ENCODE results near the gene INO80E.
"Not testable (repeated sequence)": the region's sequence is repeated elsewhere in the genome, so short reads cannot be mapped to it uniquely, and the experiment has no call there.

The INO80E gene

DNA sequence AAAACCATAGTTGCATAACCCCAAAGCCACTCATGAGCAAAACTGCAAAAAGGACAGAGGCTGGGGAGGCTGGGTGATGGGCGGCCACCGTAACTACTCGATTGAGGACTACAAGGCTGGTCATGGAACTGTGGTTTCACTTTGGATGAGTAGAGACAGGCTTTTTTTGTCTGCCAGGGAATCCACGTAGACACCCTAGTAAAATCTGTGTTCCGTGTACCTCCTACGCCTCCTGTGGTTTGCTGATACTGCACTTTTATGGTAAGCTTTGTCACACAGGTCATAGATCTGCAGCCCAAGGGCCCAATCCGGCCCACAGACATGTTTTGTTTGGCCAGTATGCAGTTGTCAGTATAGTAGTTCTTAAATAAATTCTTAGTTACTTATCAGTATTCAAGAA lies 37.2 kb downstream of the INO80E start:
- no peak for DNase-seq

DNA sequence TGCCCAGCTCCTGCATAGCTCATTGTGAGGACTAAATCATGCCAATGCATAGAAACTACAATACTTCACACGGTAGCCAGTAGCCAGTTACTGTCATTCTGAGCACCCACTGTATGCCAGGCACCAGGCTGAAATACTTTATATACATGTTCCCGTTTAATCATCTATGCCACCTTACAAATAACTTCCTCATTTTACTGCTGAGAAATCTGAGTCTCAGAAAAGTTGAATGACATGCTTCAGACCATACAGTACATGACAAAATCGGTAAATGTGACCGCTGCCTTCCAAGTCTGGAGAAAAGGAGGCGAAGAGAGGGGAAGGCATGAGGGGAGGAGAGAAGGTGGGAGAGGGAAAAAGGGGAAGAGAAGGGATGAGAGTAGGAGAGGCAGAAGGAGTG lies 44.2 kb downstream of the INO80E start:
- DNase-seq: no peak

DNA sequence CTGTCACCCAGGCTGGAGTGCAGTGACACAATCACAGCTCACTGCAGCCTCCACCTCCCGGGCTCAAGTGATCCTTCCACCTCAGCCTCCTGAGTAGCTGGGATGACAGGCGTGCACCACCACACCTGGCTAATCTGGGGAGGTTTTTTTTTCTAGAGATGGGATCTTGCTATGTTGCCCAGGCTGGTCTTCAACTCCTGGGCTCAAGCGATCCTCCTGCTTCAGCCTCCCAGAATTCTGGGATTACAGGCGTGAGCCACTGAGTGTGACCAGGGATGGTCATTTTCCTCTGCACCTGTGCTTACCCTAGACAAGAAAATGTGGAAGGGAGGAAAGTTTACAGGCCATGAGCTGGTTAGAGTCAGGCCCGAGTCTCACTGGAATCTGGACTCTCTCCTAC lies 44.6 kb downstream of the INO80E start:
- DNase-seq: not testable (repeated sequence)

DNA sequence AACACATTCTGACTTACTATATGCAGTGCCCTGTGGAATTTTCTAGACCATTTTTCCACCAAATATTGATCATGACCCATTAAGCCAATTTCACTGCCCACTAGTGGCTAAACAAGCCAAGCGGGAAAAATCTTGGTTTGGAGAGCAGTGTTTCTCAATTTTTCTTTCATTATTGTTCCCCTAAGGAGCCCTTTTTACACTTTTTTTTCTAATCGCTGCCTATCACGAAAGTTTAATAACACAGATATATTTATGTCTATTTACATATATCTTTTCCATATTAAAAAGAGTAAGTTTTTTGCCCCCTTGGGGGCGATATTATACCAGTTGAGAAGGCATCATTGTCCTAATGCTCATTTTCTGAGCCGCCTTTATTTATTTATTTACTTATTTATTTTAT lies 45.8 kb downstream of the INO80E start:
- DNase-seq: no peak

DNA sequence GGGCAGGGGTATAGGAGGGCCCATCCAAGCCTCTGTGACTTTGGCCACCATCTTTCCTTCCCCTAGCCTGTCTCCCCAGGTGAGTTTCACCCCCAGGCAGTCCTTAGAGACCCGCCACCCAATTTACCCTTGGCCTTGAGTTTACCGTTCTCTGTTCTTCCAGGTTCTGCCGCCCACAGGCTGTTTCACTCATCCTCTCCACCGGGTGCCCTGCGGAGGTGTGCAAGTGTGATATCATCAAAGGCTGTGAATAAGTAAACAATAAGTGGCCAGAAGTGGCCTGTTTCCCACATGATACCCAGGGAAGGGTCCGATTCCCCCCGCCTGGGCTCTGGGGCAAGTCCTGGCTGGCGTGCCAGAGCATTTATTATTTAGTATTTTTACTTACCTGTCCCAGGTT lies 50.1 kb downstream of the INO80E start:
- DNase-seq: no peak

DNA sequence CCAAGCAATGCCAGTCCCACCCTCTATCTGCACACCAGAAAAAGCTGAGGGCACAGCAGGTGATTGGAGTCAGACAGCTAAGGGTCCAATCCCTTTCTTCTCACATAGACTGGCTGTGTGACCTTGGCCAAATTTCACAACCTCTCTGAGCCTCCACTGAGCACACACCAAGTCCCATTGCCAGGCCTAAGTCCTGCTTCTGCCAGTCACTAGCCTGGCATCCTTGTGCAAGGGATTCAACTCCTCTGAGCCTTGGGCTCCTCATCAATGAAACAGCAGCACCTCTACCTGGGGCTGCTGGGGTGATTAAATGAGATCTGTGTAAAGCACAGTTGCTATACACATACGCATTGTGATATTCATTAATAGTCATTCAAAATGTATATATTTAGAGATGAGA lies 50.5 kb downstream of the INO80E start:
- DNase-seq: no peak

DNA sequence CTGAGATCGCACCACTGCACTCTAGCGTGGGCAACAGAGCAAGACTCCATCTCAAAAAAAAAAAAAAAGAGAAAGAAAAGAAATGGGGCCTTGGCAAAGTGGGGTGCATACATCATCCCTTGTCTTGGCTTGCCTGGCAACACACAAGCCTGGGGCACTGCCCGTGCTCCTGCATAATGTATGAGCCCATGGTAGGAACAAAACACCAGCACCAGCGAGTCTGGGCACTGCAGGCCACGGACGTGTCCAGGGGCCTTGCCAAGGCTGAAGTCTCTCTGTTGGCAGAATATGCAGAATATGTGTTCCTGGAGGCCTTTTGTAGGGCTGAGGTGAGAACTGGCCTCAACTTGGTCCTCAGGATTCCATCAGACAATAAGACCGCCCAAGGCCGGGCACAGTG lies 53.8 kb downstream of the INO80E start:
- DNase-seq: no peak

DNA sequence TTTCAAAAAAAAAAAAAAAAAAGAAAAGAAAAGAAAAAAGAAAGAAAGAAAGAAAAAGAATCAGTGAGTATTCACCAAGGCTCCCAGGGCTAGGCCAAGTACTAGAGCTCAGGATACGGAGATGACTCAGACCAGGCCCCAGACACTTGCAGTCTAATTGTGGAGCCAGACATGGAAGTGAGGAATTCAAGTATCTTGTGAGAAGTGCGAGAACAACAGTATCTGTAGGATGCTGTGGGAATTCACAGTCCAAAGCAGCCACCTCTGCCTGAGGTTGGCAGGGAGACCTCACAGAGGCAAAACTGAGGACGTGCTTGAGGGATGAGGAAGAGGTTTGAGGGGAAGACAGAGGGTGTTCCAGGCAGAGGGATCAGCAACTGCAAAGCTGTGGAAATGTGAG lies 55.5 kb downstream of the INO80E start:
- DNase-seq: no peak

DNA sequence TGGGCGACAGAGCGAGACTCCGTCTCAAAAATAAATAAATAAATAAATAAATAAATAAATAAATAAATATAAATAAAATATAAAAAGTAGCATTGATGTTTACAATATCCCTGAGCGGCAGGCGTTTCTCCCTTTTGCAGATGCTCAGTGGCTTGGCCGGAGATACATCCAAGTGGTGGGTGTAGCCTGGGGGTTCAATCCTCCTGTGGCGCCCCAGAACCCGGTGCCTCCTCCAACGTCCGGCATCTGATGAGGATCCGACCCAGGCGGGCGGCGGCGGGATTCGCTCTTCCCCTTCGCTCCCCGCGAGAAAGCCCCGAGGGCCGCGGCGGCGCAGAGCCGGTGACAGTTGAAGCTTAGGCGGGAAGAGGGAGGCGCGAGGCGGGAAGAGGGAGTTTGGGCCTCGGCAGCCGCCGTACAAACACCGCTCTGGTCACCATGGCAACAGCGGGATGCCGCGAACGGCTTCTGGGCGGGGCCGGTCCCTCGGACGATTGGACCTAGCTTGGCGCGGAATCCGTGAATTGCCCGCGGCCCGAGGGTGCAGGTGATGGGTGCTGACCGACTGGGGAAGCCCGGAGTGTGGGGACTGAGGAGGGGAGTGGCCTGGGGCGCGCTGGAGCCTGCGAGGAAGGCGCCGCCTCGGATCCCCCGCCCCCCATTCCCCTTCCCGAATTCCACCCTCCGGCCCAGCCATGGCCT lies 56.8 kb downstream of the INO80E start:
- DNase-seq: no peak

DNA sequence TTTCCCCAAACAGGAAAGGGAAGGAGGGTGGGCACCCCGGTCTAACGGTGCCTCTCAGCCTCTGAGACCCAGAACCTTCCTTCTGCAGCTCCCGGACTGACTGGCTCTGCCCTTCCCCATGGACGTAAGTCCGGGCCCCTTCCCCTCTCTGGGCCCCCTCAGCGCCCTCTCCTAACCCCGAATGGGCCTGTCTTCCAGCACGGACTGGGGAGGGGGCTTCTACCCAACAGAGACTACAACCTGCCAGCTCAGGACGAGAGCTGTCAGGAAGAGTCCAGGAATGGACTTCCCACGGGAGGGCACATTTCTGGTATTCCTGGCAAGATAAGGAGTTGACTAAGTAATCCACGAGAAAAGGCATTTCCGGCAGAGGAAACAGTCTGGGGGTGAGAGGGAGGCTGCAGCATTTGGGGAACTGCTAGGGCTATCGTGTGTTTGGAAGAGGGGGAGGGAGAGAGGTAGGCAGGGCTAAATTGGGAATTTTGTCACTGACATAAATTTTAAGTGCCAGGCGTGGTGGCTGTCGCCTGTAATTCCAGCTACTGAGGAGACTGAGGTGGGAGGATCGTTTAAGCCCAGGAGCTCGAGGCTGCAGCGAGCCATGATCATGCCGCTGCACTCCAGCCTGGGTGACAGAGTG lies 57.5 kb downstream of the INO80E start:
- DNase-seq: no peak

DNA sequence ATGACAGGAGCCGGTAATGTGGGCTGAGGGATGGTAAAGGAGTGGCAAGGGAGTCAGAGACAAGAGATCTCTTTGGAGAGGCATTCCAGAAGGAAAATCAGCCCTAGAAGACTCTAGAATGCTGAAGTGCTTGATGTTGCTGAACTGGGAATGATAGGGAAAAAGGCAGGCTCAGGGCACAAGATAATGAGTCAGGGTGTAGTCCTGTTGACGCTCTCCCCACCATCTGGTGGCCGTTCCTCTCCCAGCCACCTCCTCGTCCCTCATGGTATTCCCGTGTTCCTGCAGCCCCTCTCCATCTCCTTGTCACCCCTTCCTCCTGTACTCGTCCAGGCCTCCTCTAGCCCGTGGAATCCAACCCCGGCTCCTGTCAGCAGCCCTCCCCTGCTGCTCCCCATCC lies 58.4 kb downstream of the INO80E start:
- DNase-seq: no peak

DNA sequence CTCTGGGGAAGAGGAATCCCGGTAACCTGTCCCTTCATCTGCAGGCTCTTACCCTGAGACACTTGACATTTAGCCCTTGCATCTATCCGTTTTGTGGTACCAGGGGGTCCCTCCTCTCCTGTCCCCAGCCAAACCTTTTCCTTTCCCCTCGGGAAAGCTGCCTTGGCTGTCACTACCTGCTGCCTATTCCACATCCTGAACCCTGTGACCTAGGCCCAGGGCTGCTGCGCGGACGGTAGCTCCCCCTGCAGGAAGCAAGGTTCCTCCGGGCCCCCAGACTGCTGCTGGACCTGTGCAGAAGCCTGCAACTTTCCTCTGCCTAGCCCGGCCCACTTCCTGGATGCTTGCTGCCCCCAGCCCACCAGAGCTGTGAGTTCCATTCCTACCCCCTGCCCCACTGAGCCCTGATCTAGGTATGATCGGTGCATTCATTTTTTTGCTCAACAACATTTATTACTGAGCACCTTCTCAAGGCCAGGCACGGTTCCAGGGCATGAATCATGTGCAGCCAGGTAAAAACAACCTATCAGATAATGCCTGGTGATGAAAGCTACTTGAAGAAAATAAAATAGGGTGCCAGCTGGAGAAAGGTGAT lies 59.0 kb downstream of the INO80E start:
- no peak for DNase-seq

Measured in SIG-M5 (cell line).